GM12874 (cell line): Measurements from ENCODE around the gene JMJD1C.

Experiments used
- CTCF ChIP-seq: IDR thresholded peaks from 2 replicates; pipeline ENCODE4 v1.5.1; 2011; ENCODE audit warnings: low read depth, mild to moderate bottlenecking, control low read depth, low read length, moderate library complexity; ENCODE audit not compliant: insufficient read depth

Gene JMJD1C

DNA sequence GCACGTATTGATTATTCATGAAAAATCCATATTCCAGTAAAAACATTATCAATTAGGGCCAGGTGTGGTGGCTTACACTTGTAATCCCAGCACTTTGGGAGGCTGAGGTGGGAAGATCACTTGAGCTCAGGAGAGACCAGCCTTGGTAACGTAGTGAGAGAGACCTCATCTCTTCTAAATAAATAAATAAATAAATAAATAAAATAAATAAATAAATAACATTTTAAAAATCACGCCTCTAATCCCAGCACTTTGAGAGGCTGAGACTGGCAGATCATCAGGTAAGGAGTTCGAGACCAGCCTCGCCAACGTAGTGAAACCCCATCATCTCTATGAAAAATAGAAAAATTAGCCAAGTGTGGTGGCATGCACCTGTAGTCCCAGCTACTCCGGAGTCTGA lies 300.5 kb downstream of the JMJD1C start:
- TF ChIP-seq CTCF: no peak

DNA sequence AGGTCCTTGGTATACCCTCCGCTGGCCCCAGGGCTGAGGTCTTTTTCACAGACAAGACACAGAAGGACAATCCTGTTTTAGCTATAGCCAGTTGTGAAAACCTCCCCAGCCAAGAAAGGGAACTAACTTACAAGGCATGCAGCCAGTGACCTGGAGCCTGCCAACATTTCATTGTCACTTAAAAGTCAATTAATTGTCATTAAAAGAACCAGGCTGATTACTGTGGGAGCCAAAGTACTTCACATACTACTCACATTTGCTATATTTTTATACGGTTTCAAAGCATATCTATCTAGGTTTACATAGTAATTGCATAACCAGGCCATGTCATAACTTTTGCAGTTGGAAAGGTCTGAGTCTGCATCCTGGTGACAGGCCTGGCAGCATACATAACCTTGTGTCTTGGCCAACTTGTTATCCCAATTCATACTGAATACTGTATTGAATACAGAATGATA lies 301.6 kb downstream of the JMJD1C start:
- TF ChIP-seq CTCF: no peak

DNA sequence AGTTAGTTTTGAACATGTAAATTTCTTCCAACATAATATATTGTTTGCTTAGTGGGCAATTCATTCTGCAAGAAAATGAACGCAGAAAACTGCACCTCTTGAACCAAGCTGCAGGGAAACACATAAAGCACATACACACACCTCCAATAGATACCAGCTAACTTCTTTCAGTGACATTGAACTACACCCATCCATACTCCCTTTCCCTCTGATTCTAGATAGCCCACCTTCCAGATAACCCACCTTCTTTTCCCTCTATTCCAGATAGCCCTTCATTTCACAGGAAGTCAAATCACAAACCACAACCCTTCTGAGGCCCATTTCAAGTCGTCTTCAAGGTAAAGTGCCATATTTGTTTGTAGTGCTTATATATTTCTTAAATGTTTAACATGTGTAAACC lies 304.2 kb downstream of the JMJD1C start:
- no peak for TF ChIP-seq CTCF

GRCh38 chr10:63157845-63158624 lies 307.7 kb downstream of the JMJD1C start:
- peak; percentile 60 for TF ChIP-seq CTCF

DNA sequence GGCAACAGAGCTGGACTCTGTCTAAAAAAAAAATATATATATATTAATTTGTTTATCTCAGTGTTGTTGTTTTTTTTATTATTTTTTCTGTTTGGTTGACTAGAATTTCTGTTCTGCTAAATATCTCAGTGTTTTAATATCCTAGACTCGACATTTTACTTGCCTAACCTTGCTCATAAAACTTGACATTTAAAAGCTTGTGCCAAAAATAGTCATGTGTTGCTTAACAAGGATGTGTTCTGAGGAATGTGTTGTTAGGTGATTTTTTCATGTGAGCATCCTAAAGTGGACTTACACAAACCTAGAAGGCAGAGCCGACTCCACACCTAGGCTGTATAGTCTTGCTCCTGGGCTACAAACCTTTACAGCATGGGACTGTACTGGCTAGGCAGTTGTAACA lies 309.5 kb downstream of the JMJD1C start:
- no peak for TF ChIP-seq CTCF

- TF ChIP-seq CTCF: no peak
Observed at GRCh38 chr10:63155388-63156020, 310.3 kb downstream of the JMJD1C start.

GRCh38 chr10:63154546-63155387 lies 311.0 kb downstream of the JMJD1C start:
- no peak for TF ChIP-seq CTCF
